Activated gamma-delta T cell treated with anti-CD3 and anti-CD28 coated beads, Interleukin-2, amount 50 U/mL, for 16 hours (primary cell): ENCODE results near the gene LSM6.
A peak's percentile ranks its signal among the peaks of the same experiment; 100 is the strongest.

ENCODE experiments used
- DNase-seq: peaks from one replicate; pipeline ENCODE4 v3.0.0-alpha.2; 2020; ENCODE audit warnings: low read depth

LSM6 gene

GRCh38 chr4:146175541-146176453, at the start of gene LSM6:
TSS of gene LSM6 (plus strand) at chr4:146175718. CDS start at chr4:146182922, 7,204 bp downstream.
- peak; percentile 72 for DNase-seq

- DNase-seq = no peak
These were observed 43.1 kb upstream of the LSM6 start for GRCh38 chr4:146132445-146132844.

- no peak for DNase-seq
These were observed 40.6 kb upstream of the LSM6 start for GRCh38 chr4:146134761-146135445.

GRCh38 chr4:146135941-146136340, 39.6 kb upstream of the LSM6 start:
- no peak for DNase-seq

GRCh38 chr4:146142768-146143167, 32.8 kb upstream of the LSM6 start:
- DNase-seq = no peak

GRCh38 chr4:146143888-146144287, 31.6 kb upstream of the LSM6 start:
- no peak for DNase-seq

- DNase-seq = no peak
These were observed 28.6 kb upstream of the LSM6 start for GRCh38 chr4:146146918-146147317.

GRCh38 chr4:146148021-146148420, 27.5 kb upstream of the LSM6 start:
- no peak for DNase-seq

GRCh38 chr4:146154057-146154456, 21.5 kb upstream of the LSM6 start:
- no peak for DNase-seq

- no peak for DNase-seq
These were observed 20.3 kb upstream of the LSM6 start for GRCh38 chr4:146155152-146155724.

- DNase-seq = no peak
These were observed 17.3 kb upstream of the LSM6 start for GRCh38 chr4:146158036-146158745.

GRCh38 chr4:146159384-146160058, 16.0 kb upstream of the LSM6 start:
- no peak for DNase-seq

- DNase-seq = no peak
These were observed 14.3 kb upstream of the LSM6 start for GRCh38 chr4:146161243-146161642.

GRCh38 chr4:146165221-146165620, 10.3 kb upstream of the LSM6 start:
- DNase-seq = no peak

- DNase-seq = no peak
These were observed 9.7 kb upstream of the LSM6 start for GRCh38 chr4:146165840-146166239.

- no peak for DNase-seq
These were observed 5.4 kb upstream of the LSM6 start for GRCh38 chr4:146170149-146170548.

GRCh38 chr4:146176891-146177290, 1.4 kb downstream of the LSM6 start:
- DNase-seq = no peak

GRCh38 chr4:146178126-146178525, 2.6 kb downstream of the LSM6 start:
- no peak for DNase-seq

GRCh38 chr4:146179784-146180370, 4.4 kb downstream of the LSM6 start:
- no peak for DNase-seq

- no peak for DNase-seq
These were observed 6.9 kb downstream of the LSM6 start for GRCh38 chr4:146182443-146182842.

- DNase-seq = no peak
These were observed 7.7 kb downstream of the LSM6 start for GRCh38 chr4:146183209-146183608.
